NK-92 (cell line): ENCODE measurements around the gene ARL17A.
"Not testable (repeated sequence)": the region's sequence is repeated elsewhere in the genome, so short reads cannot be mapped to it uniquely, and the experiment has no call there.

Experiments used
- DNase-seq: peaks from one replicate; lab custom pipeline; 2025; ENCODE audit not compliant: unreplicated experiment; lab: John Stamatoyannopoulos, UW

ARL17A gene

GRCh38 chr17:46579083-46580075 lies at the start of gene ARL17A:
TSS of gene ARL17A (minus strand) at chr17:46579691. CDS start at chr17:46576322, 3,369 bp downstream.
- DNase-seq = not testable (repeated sequence)

GRCh38 chr17:46628753-46629436 lies 49.4 kb upstream of the ARL17A start:
- not testable (repeated sequence) for DNase-seq

GRCh38 chr17:46627452-46627851 lies 48.0 kb upstream of the ARL17A start:
- not testable (repeated sequence) for DNase-seq

GRCh38 chr17:46624726-46625125 lies 45.2 kb upstream of the ARL17A start:
- DNase-seq = not testable (repeated sequence)

- not testable (repeated sequence) for DNase-seq
These were observed 44.3 kb upstream of the ARL17A start for GRCh38 chr17:46623790-46624189.

- DNase-seq = not testable (repeated sequence)
These were observed 39.5 kb upstream of the ARL17A start for GRCh38 chr17:46618975-46619374.

- DNase-seq = not testable (repeated sequence)
These were observed 37.6 kb upstream of the ARL17A start for GRCh38 chr17:46617121-46617520.

- not testable (repeated sequence) for DNase-seq
These were observed 34.4 kb upstream of the ARL17A start for GRCh38 chr17:46613876-46614275.

GRCh38 chr17:46611304-46611703 lies 31.8 kb upstream of the ARL17A start:
- not testable (repeated sequence) for DNase-seq

- not testable (repeated sequence) for DNase-seq
These were observed 23.6 kb upstream of the ARL17A start for GRCh38 chr17:46603125-46603524.

GRCh38 chr17:46600767-46601166 lies 21.3 kb upstream of the ARL17A start:
- DNase-seq = not testable (repeated sequence)

GRCh38 chr17:46598344-46598931 lies 18.9 kb upstream of the ARL17A start:
- DNase-seq = not testable (repeated sequence)

- DNase-seq = not testable (repeated sequence)
These were observed 11.8 kb upstream of the ARL17A start for GRCh38 chr17:46591332-46591731.

- DNase-seq = not testable (repeated sequence)
These were observed 11.0 kb upstream of the ARL17A start, which contains the start of gene NSF for GRCh38 chr17:46590157-46591146. TSS of gene NSF (plus strand) at chr17:46590669. CDS start at chr17:46590776, 107 bp downstream.

- DNase-seq = not testable (repeated sequence)
These were observed 6.0 kb upstream of the ARL17A start for GRCh38 chr17:46585444-46585843.

- DNase-seq = not testable (repeated sequence)
These were observed 591 bp upstream of the ARL17A start for GRCh38 chr17:46580082-46580481.

GRCh38 chr17:46571796-46572195 lies 7.7 kb downstream of the ARL17A start:
- DNase-seq = not testable (repeated sequence)

GRCh38 chr17:46566980-46567379 lies 12.5 kb downstream of the ARL17A start:
- not testable (repeated sequence) for DNase-seq

- DNase-seq = not testable (repeated sequence)
These were observed 13.2 kb downstream of the ARL17A start for GRCh38 chr17:46566284-46566683.

- not testable (repeated sequence) for DNase-seq
These were observed 19.4 kb downstream of the ARL17A start for GRCh38 chr17:46560048-46560447.
